ENCODE data around the gene SLC12A6. TPM values are rescaled to one million over a fixed set of nuclear protein-coding genes. Genes with fewer than 3 reads are reported as not detected.

The SLC12A6 gene
- polyA plus RNA-seq, 2 of the 4 experiments (the other 2 are of a cell fraction), result 6.0 to 21.3 TPM

- FAIRE-seq, result no peak
- no peak for ATAC-seq
- Histone ChIP-seq H3K27ac (no peak overlapping the region), H3K4me3 (no peak overlapping the region), H3K9me3 (no peaks in the 10 kb centered on the region), H3K4me1 (peaks cover 22% of the 10 kb centered on the region), H3K4me2 (no peak overlapping the region)
- WGBS (ENCODE audit: missing lambda C conversion rate), result 52% methylated on average over 2 of the region's 2 CpGs
- ChIA-PET POLR2A (no interaction called here), CTCF (interaction anchor here (0.9 to 1.2 kb wide), 3 partner anchors 27 to 161 kb away, joined by 3 to 6 read pairs (median 3); partner anchors contain the start of genes NOP10 and NUTM1)
- TF ChIP-seq TP53 (CRISPR knock-in tag; IDR thresholded peaks at IDR 0.05), result no peak
- no peak for TF ChIP-seq FOSL2 (IDR thresholded peaks at IDR 0.05)
- 0 out of 2 replicates have a peak, but pooled peaks have one; percentile 17 for TF ChIP-seq FOSL2 (CRISPR knock-in tag; IDR thresholded peaks at IDR 0.05)
- no peak for DNase-seq (ENCODE audit: low read depth in 1 of 2, low spot score in 1 of 2)
Observed at GRCh38 chr15:34370129-34370528, 32.5 kb upstream of the SLC12A6 start.

GRCh38 chr15:34367101-34368081 is 29.8 kb upstream of the SLC12A6 start, which contains the start of gene LPCAT4:
Gene LPCAT4, minus strand, starts transcription at chr15:34367196. Its CDS starts 96 bp downstream, at chr15:34367100.
- H3K27ac ChIP-seq, result peak within 1 kb of the TSS; percentile 89 to 97
- FAIRE-seq (no peak), ATAC-seq (peak; percentile 87 to 90), DNase-seq (ENCODE audit: low read depth in 1 of 2, low spot score in 1 of 2) (peak; percentile 87 to 96)
- WGBS (ENCODE audit: missing lambda C conversion rate), result under 1% methylated on average over 24 of the region's 80 CpGs
- CTCF ChIA-PET, result interaction anchor here (0.7 to 4.3 kb wide), 55 partner anchors 9 to 401 kb away, joined by 3 to 80 read pairs (median 4); partner anchors contain the start of genes EMC4, KATNBL1, NOP10 and NUTM1
- peak within 1 kb of the TSS; percentile 87 for H3K4me2 ChIP-seq
- H3K4me1 ChIP-seq, result peaks cover 22% of the 10 kb centered on the region
- H3K4me3 ChIP-seq, result peak within 1 kb of the TSS; percentile 97
- POLR2A ChIA-PET, result interaction anchor here (0.6 to 3.0 kb wide), 11 partner anchors 9 to 266 kb away, joined by 3 to 20 read pairs (median 5); partner anchors contain the start of genes EMC4, EMC7, KATNBL1 and NOP10
- H3K9me3 ChIP-seq, result no peaks in the 10 kb centered on the region
- TF ChIP-seq NR3C1 (IDR thresholded peaks at IDR 0.05) (no peak), ESRRA (IDR thresholded peaks at IDR 0.05; ENCODE audit: borderline replicate concordance, low read length) (no peak), CTCF (IDR thresholded peaks at IDR 0.05) (peak; percentile 99), JUN (IDR thresholded peaks at IDR 0.05) (peak; percentile 90 to 91), TFCP2L1 (CRISPR knock-in tag; IDR thresholded peaks at IDR 0.05) (peak; percentile 71; the same call in 1 of the 2 replicates), EHMT2 (IDR thresholded peaks at IDR 0.05; ENCODE audit: low read depth) (no peak), POLR2AphosphoS2 (conservative IDR thresholded peaks at IDR 0.05; ENCODE audit: low read length) (no peak), PBX3 (IDR thresholded peaks at IDR 0.05) (no peak), HMGXB4 (CRISPR knock-in tag; IDR thresholded peaks at IDR 0.05; ENCODE audit: borderline replicate concordance) (peak; percentile 93), PHF8 (IDR thresholded peaks at IDR 0.05; ENCODE audit: borderline replicate concordance, low read depth) (peak; percentile 83), BHLHE40 (IDR thresholded peaks at IDR 0.05; ENCODE audit: low read depth, low read length) (no peak), FOSL2 (IDR thresholded peaks at IDR 0.05) (no peak), FOSL2 (CRISPR knock-in tag; IDR thresholded peaks at IDR 0.05) (no peak), EHF (CRISPR knock-in tag; IDR thresholded peaks at IDR 0.05) (no peak), KDM1A (IDR thresholded peaks at IDR 0.05; ENCODE audit: low read depth) (no peak), CHD4 (IDR thresholded peaks at IDR 0.05; ENCODE audit: borderline replicate concordance) (no peak), FOXS1 (CRISPR knock-in tag; IDR thresholded peaks at IDR 0.05) (no peak), HOXB13 (CRISPR knock-in tag; IDR thresholded peaks at IDR 0.05; ENCODE audit: low read depth) (0 out of 2 replicates have a peak, but pooled peaks have one; percentile 25), NPAS2 (CRISPR knock-in tag; IDR thresholded peaks at IDR 0.05; ENCODE audit: borderline replicate concordance) (0 out of 2 replicates have a peak, but pooled peaks have one; percentile 21), USF2 (IDR thresholded peaks at IDR 0.05) (no peak), HEYL (CRISPR knock-in tag; IDR thresholded peaks at IDR 0.05) (no peak), E2F6 (IDR thresholded peaks at IDR 0.05; ENCODE audit: borderline replicate concordance, low read depth) (peak; percentile 73), HOXB5 (CRISPR knock-in tag; IDR thresholded peaks at IDR 0.05) (0 out of 2 replicates have a peak, but pooled peaks have one; percentile 73), POLR2A (IDR thresholded peaks at IDR 0.05; ENCODE audit: low read length) (peak; percentile 90), KDM5A (IDR thresholded peaks at IDR 0.05) (0 out of 2 replicates have a peak, but pooled peaks have one; percentile 36), GATA3 (IDR thresholded peaks at IDR 0.05; ENCODE audit: borderline replicate concordance) (no peak; the same call in 1 of the 2 replicates), ZNF302 (CRISPR knock-in tag; IDR thresholded peaks at IDR 0.05) (no peak), MYC (IDR thresholded peaks at IDR 0.05; ENCODE audit: borderline replicate concordance, low read length) (peak; percentile 76; the same call in 1 of the 2 replicates)
